ENCODE results near the gene ITGA7. TPM values are rescaled to one million over a fixed set of nuclear protein-coding genes. Genes with fewer than 3 reads are reported as not detected.
A peak's percentile ranks its signal among the peaks of the same experiment; 100 is the strongest.

The ITGA7 gene
- total RNA-seq, 1 donor from 2014 or later: 7.7 TPM

GRCh38 chr12:55717011-55718007 is 9.6 kb upstream of the ITGA7 start:
- no peak for DNase-seq (ENCODE audit: low read depth)
- H3K4me3 ChIP-seq (ENCODE audit: low read depth, low read length): peak overlapping the region; percentile 76
- no peak for TF ChIP-seq CTCF (conservative IDR thresholded peaks at IDR 0.05; ENCODE audit: low read depth, low read length)

- no peak for TF ChIP-seq CTCF (conservative IDR thresholded peaks at IDR 0.05; ENCODE audit: low read depth, low read length)
- DNase-seq (ENCODE audit: low read depth): no peak
- peak overlapping the region; percentile 76 for H3K4me3 ChIP-seq (ENCODE audit: low read depth, low read length)
Measured at GRCh38 chr12:55716582-55716957, 8.9 kb upstream of the ITGA7 start.

- TF ChIP-seq CTCF (conservative IDR thresholded peaks at IDR 0.05; ENCODE audit: low read depth, low read length): peak; percentile 17
- no peak for DNase-seq (ENCODE audit: low read depth)
- H3K4me3 ChIP-seq (ENCODE audit: low read depth, low read length): peak within 1 kb of the TSS; percentile 76
Measured at GRCh38 chr12:55715833-55716581, 8.3 kb upstream of the ITGA7 start, which contains the start of gene BLOC1S1. Gene BLOC1S1, plus strand, starts transcription at chr12:55716046. Its CDS starts 6 bp downstream, at chr12:55716052.

GRCh38 chr12:55715169-55715764 is 7.6 kb upstream of the ITGA7 start:
- H3K4me3 ChIP-seq (ENCODE audit: low read depth, low read length): peak overlapping the region; percentile 76
- no peak for DNase-seq (ENCODE audit: low read depth)
- TF ChIP-seq CTCF (conservative IDR thresholded peaks at IDR 0.05; ENCODE audit: low read depth, low read length): no peak

- no peak overlapping the region for H3K4me3 ChIP-seq (ENCODE audit: low read depth, low read length)
- no peak for TF ChIP-seq CTCF (conservative IDR thresholded peaks at IDR 0.05; ENCODE audit: low read depth, low read length)
- DNase-seq (ENCODE audit: low read depth): no peak
Measured at GRCh38 chr12:55713721-55714120, 6.0 kb upstream of the ITGA7 start.

- no peak for DNase-seq (ENCODE audit: low read depth)
- no peak for TF ChIP-seq CTCF (conservative IDR thresholded peaks at IDR 0.05; ENCODE audit: low read depth, low read length)
Measured at GRCh38 chr12:55712700-55713415, 5.2 kb upstream of the ITGA7 start.

More at GRCh38 chr12:55712700-55713415, 5.2 kb upstream of the ITGA7 start:
- no peak overlapping the region for H3K4me3 ChIP-seq (ENCODE audit: low read depth, low read length)

All from epithelial cell of proximal tubule (primary cell).